Choroid plexus epithelial cell (primary cell): ENCODE results near the gene SDR42E1.

Experiments used
- DNase-seq: peaks from one replicate; pipeline ENCODE4 v3.0.0-alpha.2; 2010; ENCODE audit warnings: low read depth
- H3K4me3 ChIP-seq: 2 replicates; pipeline ENCODE4 v1.5.1; 2011; ENCODE audit warnings: low read depth, mild to moderate bottlenecking, control low read depth, low read length, moderate library complexity
- TF ChIP-seq, protein P1 (sequence below): conservative IDR thresholded peaks from 2 replicates; pipeline ENCODE4 v1.5.1; 2011; ENCODE audit warnings: low read depth, mild to moderate bottlenecking, control low read depth, inconsistent platforms, low read length, moderate library complexity

The SDR42E1 gene

DNA sequence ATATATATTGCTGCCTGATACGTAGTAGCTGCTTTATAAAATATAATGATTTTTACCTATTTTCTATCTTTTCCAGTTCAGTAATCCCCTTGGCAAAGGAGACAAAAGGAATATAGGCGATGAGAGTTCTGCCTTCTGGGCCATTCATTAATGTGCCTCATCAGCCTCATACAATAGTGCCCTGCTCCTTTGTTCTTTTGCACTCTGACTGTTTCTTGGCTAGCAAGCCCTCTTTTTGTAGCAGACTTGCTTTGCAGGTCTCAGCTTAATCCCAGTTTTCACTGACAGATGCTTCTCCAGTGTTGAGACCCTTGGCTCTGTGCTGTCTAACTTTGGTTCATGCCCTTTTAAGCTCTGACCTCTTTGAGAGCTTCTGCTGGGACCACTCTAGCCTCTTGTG lies 34.2 kb upstream of the SDR42E1 start:
- no peak overlapping the region for H3K4me3 ChIP-seq
- no peak for DNase-seq
- TF ChIP-seq, protein P1, sequence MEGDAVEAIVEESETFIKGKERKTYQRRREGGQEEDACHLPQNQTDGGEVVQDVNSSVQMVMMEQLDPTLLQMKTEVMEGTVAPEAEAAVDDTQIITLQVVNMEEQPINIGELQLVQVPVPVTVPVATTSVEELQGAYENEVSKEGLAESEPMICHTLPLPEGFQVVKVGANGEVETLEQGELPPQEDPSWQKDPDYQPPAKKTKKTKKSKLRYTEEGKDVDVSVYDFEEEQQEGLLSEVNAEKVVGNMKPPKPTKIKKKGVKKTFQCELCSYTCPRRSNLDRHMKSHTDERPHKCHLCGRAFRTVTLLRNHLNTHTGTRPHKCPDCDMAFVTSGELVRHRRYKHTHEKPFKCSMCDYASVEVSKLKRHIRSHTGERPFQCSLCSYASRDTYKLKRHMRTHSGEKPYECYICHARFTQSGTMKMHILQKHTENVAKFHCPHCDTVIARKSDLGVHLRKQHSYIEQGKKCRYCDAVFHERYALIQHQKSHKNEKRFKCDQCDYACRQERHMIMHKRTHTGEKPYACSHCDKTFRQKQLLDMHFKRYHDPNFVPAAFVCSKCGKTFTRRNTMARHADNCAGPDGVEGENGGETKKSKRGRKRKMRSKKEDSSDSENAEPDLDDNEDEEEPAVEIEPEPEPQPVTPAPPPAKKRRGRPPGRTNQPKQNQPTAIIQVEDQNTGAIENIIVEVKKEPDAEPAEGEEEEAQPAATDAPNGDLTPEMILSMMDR = no peak

DNA sequence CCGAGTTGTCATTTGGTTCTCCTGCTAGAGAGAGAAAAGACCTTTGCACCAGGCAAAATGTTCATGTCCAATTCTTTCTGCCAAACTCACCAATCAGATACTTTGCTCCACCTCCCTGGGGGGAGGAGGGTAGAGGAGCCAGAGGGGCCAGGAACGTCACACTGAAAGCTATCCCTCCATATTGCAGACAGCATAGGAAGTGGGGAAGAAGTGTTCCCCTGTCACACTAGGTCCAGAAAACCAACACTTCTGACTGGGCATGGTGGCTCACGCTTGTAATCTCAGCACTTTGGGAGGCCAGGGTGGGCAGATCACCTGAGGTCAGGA lies 33.3 kb upstream of the SDR42E1 start:
- TF ChIP-seq, protein P1 = no peak
- no peak overlapping the region for H3K4me3 ChIP-seq
- DNase-seq = no peak

DNA sequence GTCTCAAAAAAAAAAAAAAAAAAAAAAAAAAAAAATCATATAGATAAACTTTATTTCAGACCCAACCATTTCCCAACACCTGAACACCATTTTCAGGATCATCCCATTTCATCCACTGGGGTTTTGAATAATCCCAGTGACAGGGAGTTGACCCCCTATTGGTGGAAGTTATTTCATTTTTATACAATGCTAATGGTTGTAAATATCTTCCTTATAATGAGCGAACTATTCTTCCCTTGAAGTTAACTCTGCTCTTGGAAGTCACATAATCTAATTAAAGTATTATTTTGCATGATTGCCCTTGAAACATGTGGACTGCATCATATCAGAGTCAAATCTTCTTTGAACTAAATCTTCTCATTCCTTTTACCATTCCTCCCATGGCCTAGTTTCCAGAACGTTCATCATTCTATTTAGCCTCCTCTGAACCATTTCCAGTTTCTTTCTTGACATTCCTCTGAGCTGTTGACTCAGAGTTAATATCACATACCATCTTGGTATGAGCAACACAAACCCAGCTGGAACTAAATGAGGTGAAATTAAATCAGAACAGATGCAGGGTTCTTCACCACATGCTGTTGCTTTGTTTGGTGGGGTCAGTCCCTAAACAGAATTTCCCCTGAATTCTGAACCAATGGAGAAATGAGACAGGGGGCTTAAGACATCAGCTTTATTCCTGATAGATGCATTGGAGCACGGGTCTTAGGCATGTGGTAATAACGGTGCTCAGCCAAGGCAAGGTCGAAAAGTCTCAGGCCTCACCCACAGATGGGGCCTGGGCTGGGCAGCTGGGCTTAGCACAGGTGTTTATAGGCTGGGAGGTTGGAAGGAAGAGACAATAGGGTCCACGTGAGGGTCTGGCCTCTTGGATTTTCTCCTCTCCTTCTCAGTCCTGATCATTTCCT lies 32.7 kb upstream of the SDR42E1 start:
- TF ChIP-seq, protein P1 = no peak
- peak; percentile 74 for DNase-seq
- H3K4me3 ChIP-seq = no peak overlapping the region

DNA sequence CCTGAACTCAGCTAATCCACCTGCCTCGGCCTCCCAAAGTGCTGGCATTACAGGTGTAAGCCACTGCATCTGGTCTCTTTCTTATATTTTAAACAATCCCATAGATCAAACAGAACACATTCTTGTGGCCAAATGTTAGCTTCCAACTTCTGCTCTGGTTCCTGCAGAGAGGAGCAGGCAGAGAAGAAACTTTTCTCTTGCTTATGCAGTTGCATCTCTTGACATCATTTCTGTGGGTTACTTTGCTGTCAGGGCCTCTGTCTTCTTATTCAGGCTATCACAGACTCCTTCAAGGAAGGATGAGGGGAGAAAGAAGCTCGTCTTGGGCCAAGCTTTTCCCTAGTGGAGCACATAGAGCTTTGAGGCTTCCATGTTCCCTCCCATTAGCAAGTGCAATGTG lies 31.6 kb upstream of the SDR42E1 start:
- no peak overlapping the region for H3K4me3 ChIP-seq
- TF ChIP-seq, protein P1 = no peak
- DNase-seq = peak; percentile 13

DNA sequence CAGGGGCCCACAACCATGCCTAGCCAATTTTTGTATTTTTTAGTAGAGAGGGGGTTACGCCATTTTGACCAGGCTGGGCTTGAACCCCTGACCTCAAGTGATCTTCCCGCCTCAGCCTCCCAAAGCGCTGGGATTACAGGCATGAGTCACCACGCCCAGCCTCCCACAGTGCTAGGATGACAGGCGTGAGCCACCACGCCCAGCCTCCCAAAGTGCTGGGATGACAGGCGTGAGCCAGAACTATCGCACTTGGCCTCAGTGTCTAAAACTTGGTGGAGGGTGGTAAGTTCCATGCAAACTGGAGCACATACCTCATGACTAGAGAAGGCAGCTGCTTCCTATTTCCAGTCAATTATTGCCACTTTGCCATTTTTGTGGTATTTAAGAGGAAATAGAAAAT lies 30.9 kb upstream of the SDR42E1 start:
- TF ChIP-seq, protein P1 = no peak
- DNase-seq = no peak

DNA sequence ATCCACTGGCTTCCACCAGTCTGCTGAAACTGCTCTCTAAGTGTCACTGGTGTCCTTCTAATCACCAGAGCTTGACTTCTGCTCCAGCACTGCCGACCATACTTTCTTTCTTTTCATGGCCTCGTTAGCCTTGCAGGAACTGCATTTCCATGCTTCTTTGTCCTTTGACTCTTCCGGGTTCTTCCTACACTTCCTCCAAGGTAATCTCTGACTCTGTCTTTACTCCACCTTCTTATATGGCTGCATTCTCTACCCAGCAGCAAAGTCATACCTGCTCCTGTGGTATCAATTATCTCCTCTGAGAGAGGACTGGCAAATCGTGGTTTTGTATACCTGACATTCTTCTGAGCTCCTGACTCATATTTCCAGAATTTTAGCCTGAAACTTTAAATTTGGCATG lies 30.3 kb upstream of the SDR42E1 start:
- TF ChIP-seq, protein P1 = no peak
- no peak for DNase-seq
- H3K4me3 ChIP-seq = no peak overlapping the region

More for the DNA sequence above, 30.9 kb upstream of the SDR42E1 start:
- no peak overlapping the region for H3K4me3 ChIP-seq

DNA sequence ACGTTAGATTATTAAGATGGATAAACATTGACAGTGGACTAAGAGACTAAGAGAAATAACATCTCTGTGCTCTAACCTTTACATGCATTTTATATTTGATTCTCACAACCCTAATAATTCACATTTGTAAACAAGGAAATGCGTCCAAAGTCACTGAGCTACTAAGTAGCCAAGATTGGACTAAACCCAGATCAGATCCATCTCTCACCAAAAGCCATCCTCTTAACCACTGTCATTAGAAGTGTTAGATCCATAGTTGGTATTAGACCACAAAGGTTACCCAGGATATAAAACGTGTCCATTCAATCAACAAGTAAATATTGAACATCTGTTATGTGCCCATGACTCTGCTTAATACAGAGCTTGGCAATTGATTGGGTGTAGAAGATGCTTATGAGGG lies 29.0 kb upstream of the SDR42E1 start:
- DNase-seq = no peak
- no peak overlapping the region for H3K4me3 ChIP-seq
- TF ChIP-seq, protein P1 = no peak
